SKM-1 treated with dmso at 0.1 percent for 144 hours (cell line): ENCODE data around the gene CELF3.

Experiments
- DNase-seq: peaks from one replicate; lab custom pipeline; 2025; ENCODE audit not compliant: unreplicated experiment; lab: John Stamatoyannopoulos, UW

Gene CELF3

DNA sequence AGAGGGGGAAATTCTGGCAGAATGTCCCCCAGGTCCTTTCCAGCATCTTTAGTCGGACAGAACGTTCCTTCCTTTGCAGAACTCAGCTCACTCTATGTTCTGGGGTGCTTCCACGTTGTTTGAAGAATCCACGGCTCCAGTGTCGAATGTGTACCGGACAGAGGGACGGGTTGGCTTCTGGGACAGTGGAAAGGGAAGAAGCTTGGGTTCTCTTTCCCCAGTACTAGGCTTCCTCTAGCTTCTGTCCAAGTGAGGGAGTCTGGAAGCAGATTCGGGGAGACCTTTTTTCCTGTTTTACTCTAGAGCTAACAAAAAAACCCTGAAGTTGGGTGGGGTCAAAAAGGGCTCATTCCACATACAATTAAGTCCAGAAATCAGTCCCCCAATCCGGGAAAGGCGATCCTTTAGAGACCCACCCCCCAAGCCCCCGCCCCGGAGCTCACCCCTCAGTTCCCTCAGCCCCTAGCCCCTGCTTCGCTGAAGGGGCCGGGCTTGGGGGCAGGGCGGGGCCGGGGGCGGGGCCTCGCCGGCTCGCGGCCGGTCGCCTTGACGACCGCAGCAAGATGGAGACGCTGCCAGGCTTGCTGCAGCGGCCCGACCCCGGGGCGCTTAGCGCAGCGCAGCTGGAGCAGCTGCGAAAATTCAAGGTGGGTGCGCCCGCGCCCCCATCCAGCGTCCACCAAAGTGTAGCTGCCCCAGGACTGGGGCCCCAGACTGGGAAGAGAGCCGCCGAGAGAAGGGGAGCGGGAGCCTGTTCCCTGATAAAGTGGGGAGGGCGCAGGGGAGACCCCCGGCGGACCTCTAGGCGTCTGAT is 4.6 kb upstream of the CELF3 start, which contains the start of gene RIIAD1:
Gene RIIAD1 (plus strand): TSS at position 549 of the 814 bp plus-strand sequence. CDS start 15 bp downstream, at position 564.
- no peak for DNase-seq

DNA sequence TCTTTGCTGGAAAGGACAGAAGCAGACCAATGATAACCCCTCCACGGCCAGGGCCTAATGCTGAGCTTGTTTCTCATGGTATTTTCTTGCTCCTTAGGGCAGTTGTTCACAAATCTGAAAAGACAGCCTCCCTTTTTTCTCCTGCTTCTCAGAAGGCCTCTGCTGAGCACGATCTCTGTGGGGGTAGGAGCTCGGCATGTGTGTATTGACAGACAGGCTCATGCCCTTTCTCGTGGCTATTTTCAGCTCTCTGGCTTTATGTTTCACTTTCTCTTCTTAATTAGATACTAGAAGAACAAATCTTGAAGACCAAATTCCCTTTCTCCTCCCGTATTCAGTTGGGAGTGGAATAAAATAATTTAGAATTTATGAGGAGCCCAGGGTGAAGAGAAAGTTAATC is 4.0 kb upstream of the CELF3 start:
- no peak for DNase-seq

DNA sequence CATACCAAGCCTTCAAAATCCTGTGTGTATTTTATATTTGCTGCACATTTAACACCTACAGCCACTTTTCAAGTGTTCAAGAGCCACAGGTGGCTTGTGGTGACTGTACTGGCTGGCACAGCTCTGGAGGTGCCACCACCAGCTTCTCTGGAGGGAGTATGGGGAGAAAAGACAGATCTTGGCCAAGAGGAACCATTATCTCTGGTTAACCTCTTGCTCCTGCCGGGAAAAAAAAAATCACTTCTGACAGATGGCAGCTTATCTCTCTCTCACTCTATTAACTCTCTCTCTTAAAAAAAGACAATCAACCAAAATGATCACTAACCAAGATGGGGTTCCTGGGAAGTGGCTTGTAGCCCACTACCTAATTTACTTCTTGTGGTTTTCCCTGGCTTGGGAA is 3.5 kb upstream of the CELF3 start:
- no peak for DNase-seq

DNA sequence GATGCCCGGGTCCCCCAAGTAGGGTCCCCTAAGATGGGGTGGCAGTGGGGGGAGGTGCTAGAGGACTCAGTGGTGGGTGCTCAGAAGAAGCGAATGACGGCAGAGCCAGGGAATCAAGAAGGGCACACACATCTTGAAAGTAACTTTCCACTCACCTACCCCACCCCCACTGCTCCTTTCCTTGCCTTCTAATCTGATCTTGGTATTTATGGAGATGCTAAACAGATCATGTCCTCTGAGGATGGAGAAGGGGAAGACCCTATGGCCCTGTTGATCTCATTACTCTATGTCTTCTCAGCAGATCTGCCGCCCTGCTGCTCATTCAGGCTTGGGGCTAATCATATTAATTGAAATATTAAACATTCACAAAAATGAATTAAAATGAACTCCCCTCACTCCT is 2.1 kb upstream of the CELF3 start:
- no peak for DNase-seq

DNA sequence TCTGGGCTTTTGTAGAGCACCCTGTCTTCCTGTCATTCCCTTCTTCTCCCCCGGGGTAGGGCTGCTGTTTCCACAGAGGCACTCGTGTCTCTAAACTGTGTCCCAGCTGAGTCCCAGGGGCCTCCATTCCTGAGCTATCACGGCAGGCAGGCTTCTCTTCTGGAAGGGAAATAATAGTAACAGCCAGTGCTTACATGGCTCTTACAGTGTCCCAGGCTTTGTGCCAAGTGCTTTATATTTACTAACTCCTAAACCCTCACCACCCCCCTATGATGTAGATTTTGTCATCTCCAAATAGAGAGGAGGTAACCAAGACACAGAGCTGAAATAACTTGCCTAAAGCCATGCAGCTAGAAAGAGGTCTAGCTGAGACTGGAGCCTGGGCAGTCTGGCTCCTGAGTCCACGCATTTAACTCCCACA is 1.4 kb upstream of the CELF3 start:
- DNase-seq, result no peak

DNA sequence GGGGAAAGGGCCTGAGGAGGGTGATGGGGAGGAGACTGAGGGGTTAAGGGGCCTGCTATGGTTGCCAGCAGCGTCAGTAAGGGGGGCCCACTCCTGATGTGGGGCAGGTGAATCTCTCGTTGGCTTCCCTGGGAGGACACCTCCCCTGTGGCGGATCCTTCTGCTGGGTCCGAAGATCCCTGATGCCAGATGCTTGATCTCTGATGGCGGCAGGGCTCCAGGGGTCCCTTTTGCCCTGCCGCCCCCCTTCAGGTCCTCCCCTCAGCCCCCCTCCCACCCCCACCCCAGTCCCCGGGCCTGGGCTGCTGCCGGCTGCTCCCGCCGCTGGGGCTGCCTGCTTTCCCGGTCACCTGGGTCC is 219 bp downstream of the CELF3 start:
- no peak for DNase-seq

DNA sequence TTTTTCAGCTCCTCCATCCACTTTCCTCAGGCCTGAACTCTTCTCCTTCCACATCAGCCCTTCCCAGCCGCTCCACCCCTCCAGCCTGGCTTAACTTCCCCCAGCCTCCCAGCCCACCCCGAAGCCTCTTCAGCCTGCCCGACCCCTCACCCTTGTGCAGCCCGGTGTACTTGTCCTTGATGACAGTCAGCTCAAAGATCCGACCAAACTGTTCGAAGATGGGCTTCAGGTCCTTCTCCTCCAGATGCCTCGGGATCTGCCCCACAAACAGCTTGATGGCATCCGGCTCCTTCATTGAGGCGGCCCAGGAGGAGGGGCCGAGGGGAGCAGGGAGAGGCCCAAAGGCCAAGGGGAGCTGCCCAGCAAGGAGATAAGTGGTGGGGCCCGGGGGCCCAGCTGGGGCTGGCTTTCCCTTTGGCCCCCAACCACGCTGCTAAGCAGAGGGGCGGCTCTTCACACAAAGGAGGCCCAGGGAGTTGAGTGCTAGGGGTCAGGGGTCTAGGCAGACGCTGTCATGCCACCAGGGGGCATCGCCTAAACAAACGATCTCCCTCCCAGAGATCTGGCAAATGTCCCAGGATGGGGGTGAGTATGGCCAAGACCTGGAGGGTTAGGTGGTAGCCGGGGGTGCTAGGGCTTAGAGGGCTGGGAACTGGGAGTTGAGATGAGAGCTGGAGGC is 738 bp downstream of the CELF3 start:
- no peak for DNase-seq

DNA sequence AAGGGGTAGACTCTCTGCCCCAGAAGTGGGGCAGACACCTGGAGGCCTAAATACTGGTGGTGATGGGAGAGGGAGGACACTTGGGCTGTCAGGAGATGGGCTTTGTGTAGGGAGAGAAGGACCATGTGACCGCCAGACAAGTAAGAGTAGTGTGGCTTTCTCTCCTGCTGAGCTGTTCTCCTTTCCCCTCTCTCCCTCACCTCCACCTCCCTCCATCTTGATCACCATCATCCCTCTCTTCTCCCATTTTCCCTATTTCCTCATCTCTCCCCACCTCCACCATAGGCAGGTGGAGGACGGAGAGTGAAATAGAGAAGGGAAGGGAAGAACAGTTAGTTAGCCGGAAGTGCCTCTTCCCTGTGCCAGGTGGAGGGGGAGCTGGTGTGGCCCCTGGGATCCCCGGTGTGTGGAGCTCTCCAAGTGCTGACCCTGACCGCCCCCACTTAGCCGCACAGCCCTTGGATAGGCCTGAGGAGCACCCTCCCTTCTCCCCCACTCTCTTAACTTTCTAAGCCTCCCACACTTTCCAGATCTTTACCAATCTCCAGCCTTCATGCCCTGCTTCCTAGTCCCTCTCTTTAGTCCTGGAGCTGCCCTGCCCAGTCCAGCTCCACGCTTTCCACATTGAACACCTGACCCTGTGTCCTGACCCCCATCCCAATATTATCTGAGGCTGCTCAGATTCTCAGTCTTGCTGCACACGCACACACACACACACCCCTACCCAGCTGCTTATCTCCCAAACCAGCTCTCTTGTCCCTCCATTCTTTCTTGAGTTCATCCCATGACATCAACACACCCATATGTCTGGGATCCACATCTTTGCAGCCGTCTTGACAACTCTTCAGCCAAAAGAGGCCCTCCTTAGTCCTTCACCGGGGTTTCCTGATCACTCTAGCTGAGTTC is 1.5 kb downstream of the CELF3 start:
- DNase-seq, result no peak

DNA sequence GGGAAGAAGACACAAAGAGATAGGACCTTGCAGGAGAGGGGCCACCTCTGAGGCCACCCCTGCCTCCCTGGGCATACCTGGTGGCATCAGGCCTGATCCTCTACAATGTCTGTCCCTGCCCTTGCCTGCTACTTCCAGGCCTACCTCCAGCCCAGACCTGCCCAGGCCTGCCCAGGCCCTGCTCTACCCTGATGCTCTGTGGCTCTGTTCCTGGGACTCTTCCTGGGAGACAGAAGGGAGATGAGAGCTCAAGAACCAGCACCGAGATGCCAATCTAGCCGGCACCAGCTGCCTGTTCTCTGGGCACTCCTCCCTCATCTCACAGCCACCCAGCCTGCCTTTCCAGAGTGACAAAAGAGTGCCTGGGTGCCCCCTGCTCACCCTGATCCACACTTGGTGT is 2.7 kb downstream of the CELF3 start:
- no peak for DNase-seq

DNA sequence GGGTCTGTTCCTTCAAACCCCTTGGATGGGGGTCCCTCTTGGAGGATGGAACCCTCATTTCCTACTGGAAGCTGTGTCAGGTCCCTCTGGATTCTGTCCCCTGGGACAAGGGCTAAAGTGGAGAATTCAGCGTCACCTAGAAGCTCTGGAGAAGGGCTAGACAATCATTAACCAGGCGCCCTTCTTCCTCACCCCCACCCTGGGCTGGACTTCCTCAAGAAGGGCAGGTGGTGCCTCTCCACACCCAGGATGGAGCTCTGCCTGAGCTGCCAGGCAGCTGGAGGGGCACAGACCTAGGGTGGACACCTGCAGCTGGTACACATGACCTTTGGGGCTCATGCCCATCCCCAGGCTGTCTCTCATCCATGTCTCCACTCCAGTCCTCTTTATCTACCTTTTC is 3.6 kb downstream of the CELF3 start:
- DNase-seq, result no peak

DNA sequence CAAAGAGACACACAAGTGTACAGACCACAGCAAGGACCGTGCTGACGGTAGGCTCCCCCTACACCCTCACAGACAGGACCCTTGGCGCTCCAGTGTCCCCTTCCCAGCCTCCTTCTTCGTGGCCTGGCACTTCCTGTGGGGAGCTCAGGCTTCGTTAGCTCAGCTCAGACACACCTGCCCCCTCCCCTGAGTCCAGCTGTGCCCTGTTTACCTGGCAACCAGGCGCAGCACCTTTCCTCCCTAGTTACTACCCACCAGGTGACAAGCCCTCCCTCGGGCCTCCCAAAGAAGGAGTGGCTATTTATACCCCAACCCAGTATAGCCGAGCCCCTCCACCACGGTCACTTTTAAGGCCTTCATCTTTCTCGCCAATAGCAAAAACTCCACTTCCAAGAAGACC is 4.7 kb downstream of the CELF3 start:
- no peak for DNase-seq

DNA sequence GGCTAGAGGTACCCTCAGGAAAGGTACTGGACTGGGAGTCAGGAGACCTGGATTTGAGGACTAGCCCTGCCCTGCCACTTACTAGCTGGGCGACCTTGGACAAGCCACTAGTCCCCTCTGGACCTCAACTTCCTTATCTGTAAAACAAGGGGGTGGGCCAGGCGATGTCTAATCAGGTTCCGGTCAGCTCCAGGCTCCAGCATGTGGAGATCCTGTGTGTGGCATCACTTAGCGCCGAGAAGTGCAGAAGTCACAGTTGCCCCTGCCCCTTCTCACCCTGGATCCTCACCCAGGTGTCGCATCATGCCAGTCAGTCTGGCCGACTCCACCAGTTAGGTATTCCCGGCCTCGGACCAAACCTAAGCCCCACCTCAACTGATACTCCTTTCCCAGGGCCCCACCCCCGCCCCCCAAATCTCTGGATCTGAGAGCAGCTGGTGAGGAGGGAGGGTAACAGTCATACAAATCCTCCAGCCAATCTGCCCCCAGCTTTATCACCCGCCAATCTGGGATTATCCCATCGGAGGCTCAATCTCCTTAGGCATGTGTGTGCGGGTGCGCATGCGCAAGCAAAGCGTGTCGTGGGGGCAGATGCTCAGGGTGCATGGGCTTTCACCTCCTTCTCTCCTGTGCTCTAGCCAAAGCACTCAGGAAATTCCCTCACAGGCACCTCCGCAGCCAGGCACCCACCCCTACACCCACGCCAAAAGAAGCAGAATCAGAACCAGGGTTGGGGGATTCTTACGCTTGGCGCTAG is 5.4 kb downstream of the CELF3 start:
- no peak for DNase-seq

DNA sequence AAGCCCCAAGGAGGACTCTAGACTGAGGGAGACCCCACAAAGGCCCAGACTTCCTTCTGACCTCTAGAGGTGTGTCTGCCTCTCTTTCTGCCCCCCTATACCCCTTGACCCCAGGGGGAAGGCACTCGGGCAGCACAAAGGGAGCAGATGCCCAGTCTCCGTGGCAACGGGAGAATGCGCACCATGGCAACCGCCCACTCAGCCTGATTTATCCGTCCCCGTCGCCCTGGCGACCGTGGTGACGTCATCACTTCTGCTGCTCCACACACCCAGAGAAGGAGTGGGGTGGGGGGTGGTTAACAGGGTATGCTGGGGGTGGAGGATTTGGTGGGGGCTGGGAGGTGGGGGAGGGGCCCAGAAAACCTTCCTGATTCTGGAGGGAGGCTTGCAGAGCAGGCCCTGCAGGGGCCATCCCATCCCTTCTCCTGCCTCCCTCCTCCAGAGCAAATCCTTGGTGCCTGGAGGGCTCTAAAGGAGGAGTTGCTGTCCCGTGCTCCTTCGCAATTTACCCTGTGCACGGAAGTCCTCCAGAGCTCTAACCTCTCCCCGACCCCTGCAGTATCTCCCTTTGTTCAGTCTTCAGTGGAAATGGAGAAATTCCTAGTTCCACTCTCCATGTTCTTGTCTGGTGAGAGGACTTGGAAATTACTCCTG is 6.3 kb downstream of the CELF3 start:
- DNase-seq, result no peak

DNA sequence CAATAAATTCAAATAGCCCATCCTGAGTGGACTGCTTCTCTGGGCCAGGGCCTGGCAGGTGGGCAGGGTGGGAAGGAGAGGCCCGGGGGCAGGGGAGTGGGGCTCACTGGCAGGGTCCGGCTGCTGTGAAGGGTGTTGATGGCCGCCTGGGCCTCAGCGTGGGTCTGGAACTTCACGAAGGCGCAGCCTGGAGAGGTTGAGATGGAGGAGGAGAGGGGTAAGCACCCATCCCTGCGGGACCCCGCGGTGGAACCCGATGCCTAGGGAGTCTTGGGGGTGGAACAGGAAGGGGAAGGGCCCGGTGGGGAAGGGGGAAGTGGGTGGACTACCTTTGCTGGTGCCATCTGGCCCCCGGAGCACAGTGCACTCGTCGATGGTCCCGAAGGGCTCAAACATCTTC is 7.7 kb downstream of the CELF3 start:
- no peak for DNase-seq

DNA sequence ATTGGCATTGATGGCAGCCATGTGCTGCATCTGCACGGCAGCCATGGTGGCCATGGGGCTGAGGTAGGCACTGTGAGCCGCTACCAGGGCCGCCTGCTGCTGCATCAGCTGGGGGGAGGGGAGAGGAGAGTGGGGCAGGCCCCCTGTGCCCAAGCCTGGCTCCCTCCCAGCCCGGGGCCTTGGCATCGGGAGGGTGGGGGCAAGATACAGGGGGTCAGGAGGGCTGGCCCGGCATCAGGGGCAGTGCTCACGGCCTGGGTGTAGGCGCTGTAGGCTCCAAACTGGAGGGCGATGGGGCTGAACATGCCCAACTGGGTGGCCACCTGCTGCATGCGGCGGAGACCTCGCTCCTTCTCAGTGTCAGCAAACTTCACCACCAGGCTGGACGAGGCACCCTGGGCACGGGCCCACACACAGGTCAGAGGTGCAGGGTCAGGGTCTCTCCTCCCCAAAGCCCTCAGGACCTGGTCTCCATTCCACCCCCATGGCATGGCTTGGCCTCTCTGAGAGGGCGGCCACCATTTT is 9.0 kb downstream of the CELF3 start:
- peak; percentile 39 for DNase-seq

DNA sequence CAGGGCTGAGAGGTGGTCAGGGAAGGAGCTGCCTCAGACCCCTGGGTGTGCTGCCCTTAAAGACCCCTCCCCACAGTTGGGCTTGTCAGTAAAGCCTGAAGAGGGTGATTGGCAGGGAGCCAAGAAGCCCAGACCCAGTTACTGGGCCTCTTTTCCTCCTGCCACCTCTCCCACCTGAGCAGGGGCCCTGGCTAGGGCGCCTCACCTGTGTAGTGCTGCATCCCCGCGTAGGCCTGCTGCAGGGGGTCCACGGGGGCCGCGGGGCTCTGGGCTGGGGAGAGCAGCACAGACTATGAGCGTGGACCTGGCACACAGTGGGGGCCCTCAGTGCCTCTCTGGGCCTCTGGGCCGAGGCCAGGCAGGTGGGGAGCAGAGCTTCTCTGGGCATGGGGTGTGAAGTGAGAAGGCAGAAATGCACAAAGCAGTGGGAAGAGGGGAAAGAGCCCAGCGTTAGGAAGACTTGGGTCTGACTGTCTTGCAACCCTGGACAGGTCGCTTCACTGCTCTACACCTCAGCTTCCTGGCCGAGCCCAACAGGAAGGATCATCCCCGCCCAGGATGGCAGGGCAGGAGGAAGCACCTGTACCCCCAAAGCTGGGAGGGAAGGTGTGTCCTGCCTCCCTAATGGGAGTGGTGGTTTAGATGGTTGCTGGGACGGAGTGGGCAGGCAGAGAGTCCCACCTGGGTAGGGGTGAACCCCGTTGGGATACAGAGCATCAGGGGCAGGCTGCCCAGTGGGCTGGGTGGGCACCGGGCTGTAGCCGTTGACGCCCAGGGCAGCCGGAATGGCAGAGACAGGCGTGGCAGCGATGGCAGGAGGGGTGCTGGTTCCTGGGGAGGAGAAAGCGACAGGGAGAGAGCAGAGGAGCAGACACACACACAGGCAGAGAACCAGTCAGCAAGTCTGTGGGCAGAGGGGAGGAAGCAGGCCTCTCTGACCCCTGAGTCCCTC is 9.9 kb downstream of the CELF3 start:
- DNase-seq, result no peak

DNA sequence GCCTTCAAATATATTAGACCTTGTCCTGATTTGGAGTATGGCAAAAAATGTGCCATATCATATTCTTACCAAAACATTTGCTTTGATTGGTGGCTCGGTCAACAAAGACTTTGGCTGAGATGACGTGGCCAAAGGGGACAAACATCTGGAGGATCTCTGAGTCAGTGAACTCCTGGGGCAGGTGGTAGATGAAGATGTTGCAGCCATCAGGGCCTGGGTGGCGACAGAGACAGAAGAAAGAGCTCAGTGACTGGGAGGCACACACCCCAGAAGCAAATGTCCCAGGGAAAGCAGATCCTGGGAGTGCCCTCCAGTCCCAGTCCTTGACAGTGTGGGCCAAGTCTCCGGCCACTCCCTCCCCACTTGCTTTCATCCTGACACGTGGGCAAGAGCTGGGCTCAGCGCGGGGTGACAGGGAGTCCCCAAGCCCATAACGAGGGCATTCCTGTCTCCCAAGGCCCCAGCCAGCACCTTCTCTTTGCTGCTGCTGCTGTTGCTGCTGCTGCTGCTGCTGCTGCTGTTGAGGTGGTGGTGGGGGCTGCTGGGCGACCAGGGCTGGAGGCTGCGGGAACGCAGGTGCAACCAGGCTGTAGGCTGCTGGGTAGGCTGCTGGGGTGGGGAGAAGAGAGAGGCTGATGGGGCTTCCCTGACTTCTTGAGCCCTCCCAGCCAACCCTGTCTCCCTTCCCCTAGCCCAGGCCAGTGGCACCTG is 10.7 kb downstream of the CELF3 start:
- DNase-seq, result no peak

DNA sequence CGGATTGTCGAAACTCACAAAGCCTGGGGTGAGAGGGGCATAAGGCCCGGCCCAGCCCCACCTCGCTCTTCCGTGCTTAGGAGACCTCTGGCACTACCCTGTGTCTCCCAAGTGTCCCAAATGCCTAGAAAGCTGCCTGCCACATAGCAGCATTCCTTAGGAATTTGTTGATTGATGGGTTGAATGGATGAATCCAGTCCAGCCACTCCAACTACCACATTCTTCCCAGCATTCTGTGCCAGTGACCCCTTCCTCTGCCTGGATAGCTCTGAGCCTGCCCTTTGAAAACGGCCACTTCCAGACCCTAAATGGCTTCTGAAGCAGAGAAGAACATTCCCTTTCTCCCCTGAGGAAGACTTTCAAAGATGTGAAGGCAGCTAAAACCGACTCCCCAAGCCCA is 11.5 kb downstream of the CELF3 start:
- no peak for DNase-seq
